Omental fat pad (tissue), 4 donors: Measurements from ENCODE around the gene TRA2B. TPM values are rescaled to one million over a fixed set of nuclear protein-coding genes. Genes with fewer than 3 reads are reported as not detected.

ENCODE experiments used
- ATAC-seq: fragments of 150-250 bp; one replicate; pipeline ENCODE4 v1.9.1; 2016; ENCODE audit warnings: mild to moderate bottlenecking, moderate library complexity; ENCODE audit not compliant: low FRiP score
- DNase-seq: peaks from one replicate; pipeline ENCODE4 v3.0.0-alpha.2; 2019; ENCODE audit warnings: low spot score
- CTCF ChIP-seq, 3 donors: fragments of 450-650 bp; IDR thresholded peaks; one replicate each; pipeline ENCODE4 v1.5.1; 2016 to 2017; ENCODE audit warnings: antibody characterized with exemption in 3 of 3, mild to moderate bottlenecking in 3 of 3, moderate library complexity in 2 of 3
- total RNA-seq, 4 donors: library from RNA; depleted of rRNA; stranded (reverse); fragments of >200 nt; gene quantifications; one replicate each; pipeline ENCODE4 v1.1.0, GENCODE V29; 2016

TRA2B gene
- total RNA-seq, 4 donors from 2014 or later, result 211 to 286 (median 223) TPM

GRCh38 chr3:185942396-185942795 is 4.6 kb upstream of the TRA2B start:
- no peak for ATAC-seq
- no peak for DNase-seq
- TF ChIP-seq CTCF (IDR thresholded peaks at IDR 0.05), result no peak

- TF ChIP-seq CTCF (IDR thresholded peaks at IDR 0.05), result no peak
- DNase-seq (no peak), ATAC-seq (no peak)
Measured at GRCh38 chr3:185940951-185941350, 3.1 kb upstream of the TRA2B start.

- TF ChIP-seq CTCF (IDR thresholded peaks at IDR 0.05), result no peak
- no peak for DNase-seq
- ATAC-seq, result no peak
Measured at GRCh38 chr3:185939721-185940120, 1.9 kb upstream of the TRA2B start.

- TF ChIP-seq CTCF (IDR thresholded peaks at IDR 0.05), result no peak
- peak; percentile 69 for ATAC-seq
- DNase-seq, result peak; percentile 68
Measured at GRCh38 chr3:185936814-185937688, 763 bp downstream of the TRA2B start.

- DNase-seq (no peak), ATAC-seq (no peak)
- TF ChIP-seq CTCF (IDR thresholded peaks at IDR 0.05), result no peak
Measured at GRCh38 chr3:185936273-185936629, 1.6 kb downstream of the TRA2B start.

GRCh38 chr3:185935465-185936272 is 2.1 kb downstream of the TRA2B start:
- no peak for ATAC-seq
- no peak for DNase-seq
- no peak for TF ChIP-seq CTCF (IDR thresholded peaks at IDR 0.05)
